Stimulated activated CD4-positive, alpha-beta T cell treated with anti-CD3 and anti-CD28 coated beads, Interleukin-2, amount 100 ng/mL, for 48 hours (primary cell): ENCODE results near the gene RCOR1.
"Not testable (repeated sequence)": the region's sequence is repeated elsewhere in the genome, so short reads cannot be mapped to it uniquely, and the experiment has no call there.

Experiments
- DNase-seq, 2 donors: peaks; one replicate each; pipeline ENCODE4 v3.0.0-alpha.2; 2020

RCOR1 gene

GRCh38 chr14:102591944-102592762, at the start of gene RCOR1:
RCOR1 (plus strand) TSS chr14:102592649; CDS start chr14:102592887, 238 bp downstream.
- peak; percentile 96 to 97 for DNase-seq

DNA sequence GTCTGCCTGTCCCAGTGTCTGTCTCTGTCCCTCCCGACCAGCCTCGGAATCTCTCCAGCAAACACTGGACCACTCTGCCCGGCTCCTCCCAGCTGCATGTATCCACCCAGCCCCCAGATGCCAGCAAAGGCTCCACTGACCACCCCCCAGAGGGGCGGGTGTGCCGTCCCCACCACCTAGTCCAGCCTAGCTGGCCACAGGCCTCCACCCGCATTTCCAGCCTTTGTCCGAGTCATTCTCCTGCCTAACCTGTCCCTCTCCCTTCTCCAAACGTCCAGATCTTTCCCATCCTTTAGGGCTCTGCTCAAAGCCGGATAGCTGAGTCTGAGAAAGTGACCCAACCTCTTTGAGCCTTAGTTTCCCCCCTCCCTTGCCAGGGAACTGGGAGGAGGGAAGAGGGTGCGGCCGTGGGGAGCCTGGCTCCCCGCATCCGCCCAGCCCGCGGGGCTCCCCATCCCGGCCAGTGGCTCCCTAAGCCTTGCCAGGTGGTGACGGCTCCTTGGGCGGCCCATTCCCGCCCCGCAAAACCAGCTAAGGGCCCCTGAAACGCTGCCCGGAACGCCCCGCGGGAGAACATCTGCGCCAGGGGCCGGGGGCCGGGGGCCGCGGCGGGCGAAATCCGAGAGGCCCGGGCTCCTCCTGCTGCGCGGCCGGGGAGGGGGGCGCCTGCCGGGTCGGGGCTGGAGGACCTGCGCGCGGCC, 48.3 kb upstream of the RCOR1 start:
- no peak for DNase-seq

GRCh38 chr14:102544747-102545460, 47.5 kb upstream of the RCOR1 start:
- no peak for DNase-seq

DNA sequence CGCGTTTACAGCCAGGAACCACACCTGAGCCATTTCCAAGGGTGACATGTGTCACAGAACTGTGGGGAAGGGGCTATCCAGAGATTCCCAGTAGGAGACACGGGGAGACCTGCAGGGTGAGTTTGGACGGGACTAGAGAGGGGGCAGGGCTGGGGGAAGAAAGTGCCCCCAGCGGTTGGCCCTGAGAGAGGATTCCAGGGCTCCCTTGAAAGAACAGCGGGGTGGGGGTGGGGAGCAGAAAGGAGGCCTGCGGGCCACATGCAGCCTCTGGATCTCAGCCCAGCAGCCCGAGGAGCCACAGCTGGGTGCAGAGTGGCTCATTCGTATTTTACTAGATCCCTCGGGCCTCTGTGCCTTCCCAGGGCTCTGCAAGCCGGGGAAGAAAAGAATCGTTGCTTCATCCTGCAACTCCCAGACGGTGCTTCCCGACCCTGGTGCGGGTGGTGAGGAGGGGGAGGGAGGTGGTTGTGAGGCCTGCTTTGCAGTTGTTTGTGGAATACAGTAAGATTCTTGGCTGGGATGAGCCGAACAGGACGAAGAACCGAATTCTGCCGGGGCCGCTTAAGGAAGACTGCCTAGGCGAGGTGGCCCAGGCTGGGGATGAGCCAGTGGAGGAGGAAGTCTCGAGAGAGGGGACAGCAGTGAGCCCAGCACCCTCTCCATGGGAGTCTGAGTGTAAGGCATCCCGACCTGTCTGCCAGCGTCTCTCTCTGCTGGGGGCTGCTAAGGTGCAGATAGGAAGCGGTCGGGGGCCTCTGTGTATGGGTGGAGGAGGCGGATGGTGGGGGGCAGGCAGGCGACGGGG, 46.8 kb upstream of the RCOR1 start:
- DNase-seq: no peak

DNA sequence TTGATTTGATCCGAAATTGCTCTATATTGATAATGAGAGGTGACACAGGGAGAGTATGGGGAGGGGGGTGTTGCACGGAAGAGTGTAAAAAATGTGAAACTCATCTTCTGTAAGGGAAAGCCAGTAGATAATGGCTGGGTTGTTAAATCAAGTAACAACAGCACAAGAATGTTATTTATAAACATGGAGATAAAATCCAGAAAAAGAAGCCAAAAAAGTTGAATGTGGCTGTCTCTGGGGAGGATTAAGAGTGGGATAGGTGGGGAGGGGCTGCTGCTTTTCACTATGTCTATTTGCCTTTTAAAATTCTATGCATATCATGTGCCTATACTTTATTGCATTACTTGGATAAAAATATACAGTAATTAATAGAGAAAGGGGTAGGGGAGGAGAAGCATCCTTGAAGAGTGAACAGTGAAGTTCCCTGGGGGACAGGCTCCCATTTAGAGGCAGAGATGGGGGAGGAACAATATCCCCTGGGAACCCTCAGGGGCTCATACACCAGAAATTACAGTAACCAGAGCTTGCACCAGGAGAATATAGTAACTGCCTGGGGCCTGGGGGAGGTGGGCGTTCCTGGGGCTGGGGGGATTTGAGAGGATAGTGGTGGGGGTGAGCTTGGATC, 43.7 kb upstream of the RCOR1 start:
- no peak for DNase-seq

- not testable (repeated sequence) for DNase-seq
Measured at GRCh38 chr14:102550927-102551401, 41.5 kb upstream of the RCOR1 start.

GRCh38 chr14:102551995-102552705, 40.3 kb upstream of the RCOR1 start:
- DNase-seq: peak; percentile 24 to 34

DNA sequence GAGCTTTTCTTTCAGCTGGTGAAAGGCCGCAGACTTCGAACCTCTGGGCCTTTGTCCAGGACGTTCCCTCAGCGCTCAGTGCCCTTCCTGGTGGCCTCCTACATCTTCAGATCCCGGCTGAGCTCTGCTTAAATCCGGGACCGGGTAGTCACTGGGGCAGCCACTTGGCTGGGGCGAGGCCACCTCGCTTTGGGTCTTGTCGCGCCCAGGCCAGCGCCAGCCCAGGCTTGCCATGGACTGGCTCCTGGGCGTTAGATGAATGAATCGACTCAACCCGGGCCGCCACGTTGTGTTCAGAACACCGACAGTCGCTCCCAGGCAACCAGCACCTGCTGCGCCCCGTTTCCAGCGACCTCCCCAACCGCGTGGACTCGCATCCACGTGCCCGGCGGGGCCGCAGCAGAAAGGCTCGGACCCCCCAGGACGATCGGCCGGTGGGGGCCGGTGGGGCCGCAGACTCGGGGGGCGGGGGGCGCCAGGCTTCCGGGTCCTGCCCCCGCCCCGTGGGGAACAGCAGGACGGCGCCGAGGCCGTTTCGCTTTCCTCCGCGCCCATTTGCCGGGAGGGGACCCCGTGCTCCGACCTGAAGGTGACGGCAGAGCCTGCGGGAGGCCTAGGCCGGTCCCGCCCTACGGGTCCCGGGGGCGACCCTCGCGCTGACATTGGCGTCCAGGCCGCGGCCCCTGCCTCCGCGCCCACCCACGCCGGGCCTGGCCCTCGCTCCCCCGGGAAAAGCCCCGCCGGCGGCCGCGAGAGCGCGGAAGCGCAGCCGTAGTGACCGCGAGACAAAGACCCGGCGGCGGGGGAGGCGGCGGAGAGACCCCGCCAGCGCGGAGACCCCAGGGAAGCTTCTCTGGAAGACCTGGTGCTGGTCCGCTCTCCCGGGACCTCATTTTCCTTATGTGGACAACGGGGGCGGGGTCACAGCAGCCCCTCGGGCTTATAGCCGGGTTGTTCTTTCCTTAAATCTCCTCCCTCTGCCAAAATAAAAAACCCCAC, 37.3 kb upstream of the RCOR1 start:
- DNase-seq: peak; percentile 35 to 42

DNA sequence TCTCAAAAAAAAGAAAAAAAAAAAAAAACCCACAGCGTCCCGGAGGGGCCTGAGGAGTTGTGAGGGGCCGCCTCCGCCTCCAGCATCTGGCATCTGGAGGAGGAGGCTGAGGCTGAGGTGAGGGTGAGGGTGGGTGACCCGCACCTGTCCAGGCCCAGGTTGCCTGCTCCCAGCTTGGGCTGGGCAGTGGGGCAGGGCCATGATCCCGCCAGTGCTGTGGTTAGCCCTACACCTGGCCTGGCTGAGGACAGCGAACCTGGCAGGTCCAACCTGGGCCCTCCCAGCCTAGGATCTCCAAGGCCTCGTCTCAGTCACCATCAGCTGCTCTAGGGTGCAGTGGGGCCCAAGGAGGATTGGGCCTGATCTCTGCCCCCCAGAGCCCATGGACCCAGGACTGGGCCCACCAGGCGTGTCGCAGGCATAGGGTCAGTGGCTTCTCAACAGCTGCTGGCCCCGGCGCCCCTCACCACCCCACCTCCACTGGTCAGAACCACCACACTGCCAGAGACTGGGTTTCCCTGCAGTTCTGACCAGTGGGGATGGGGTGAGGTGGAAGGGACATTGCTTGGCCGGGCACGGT, 36.3 kb upstream of the RCOR1 start:
- DNase-seq: no peak

DNA sequence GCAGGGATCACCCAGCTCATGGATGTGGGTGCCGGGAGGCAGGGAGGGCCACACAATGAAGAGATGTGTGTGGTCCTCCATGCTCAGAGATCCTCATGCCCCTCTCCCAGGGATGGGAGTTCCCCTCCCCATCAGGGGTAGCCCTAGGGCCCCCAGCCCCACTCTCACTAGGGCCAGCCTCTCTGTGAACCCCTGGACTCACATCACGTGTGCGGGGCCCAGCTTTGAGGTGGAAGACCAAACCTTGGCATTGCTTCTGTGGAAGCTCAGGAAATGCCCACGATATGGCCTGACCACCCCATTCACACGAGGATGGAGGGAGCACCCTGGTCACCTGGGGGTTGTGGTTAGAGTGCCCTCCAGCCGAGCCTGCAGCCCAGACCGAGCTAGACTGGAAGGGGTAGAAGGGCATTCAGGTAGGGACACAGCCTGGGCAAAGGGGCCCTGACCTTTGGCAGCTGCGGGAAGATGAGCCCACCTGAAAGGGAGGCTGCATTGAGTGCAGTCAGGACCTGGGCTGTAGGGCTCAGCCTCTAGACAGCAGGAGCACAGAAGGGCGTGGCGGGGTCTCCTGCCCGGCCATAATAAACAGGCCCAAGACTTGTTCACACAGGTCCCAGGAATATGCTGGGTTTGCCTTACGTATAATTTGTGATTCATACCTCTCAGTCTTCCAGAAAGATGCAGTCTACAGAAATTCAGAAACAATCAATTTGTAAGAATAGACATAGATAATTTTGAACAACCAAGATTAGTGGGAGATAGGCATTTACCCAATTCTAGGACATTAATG, 34.8 kb upstream of the RCOR1 start:
- no peak for DNase-seq

- DNase-seq: no peak
Measured at GRCh38 chr14:102558556-102558955, 33.9 kb upstream of the RCOR1 start.

GRCh38 chr14:102560458-102561261, 31.8 kb upstream of the RCOR1 start:
- DNase-seq: no peak

DNA sequence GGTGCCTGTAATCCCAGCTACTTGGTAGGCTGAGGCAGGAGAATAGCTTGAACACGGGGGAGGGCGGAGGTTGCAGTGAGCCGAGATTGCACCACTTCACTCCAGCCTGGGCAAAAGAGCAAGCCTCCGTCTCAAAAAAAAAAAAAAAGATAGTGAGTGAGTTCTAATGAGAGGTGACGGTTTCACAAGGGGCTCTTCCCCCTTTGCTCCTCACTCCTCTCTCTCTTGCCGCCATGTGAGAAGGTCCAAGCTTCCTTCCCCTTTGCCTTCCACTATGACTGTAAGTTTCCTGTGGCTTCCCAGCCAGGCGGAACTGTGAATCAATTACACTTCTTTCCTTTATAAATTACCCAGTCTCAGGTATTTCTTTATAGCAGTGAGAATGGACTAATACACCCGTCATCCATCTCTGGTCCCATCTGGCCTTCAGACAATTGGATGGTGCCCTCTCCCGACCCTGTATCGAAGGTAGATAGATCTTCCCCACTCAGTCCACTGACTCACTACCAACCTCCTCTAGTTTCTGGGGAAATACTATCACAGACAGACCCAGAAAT, 27.0 kb upstream of the RCOR1 start:
- no peak for DNase-seq

GRCh38 chr14:102565959-102566358, 26.5 kb upstream of the RCOR1 start:
- DNase-seq: no peak

DNA sequence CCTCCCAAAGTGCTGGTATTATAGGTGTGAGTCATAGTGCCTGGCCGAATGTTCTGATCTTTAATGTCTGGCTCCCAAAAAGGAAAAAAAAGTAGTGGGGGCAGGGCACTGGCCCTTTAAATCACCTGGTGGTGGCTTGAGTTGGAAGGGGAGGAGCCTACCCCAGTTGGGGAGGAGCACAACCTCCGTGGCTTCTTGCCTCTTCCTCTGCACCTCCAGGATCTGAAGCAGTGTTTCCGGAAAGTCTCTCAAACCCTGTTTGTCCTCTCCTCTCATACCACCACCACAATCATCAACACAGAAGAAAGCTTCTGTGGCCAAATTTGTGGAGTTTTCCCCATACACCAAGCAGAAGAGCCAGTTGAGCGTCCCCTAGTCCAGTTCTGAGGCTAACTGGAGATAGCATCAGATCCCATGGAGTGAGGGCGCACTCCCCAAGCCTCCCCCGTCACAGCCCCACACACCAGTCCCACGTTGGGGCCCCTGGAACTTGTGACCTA, 24.3 kb upstream of the RCOR1 start:
- DNase-seq: peak; percentile 23 to 43

DNA sequence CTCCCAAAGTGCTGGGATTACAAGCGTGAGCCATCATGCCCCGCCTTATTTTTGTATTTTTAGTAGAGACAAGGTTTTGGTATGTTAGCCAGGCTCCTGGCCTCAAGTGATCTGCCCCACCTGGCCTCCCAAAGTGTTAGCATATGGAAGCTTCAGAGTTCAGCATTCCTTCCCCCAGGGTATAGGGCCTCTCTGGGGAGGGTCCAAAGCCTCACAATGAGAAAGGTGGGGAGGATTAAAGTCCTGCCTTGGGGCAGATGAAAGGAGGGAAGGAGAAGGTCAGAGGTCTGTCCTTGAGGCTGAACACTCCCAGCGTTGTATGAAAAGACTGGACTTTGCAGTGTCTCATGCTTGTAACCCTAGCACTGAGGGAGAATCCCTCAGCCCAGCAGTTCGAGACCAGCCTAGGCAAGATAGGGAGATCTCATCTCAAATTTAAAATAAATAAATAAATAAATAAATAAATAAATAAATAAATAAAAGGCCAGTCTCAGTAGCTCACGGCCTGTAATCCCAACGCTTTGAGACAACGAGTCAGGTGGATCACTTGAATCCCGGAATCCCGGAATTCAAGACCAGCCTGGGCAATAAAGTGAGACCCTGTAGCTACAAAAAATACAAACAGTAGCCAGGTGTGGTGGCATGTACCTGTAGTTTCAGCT, 22.0 kb upstream of the RCOR1 start:
- DNase-seq: no peak

GRCh38 chr14:102571043-102571442, 21.4 kb upstream of the RCOR1 start:
- no peak for DNase-seq
